GM12873 (cell line): ENCODE measurements around the gene CCDC9B.
A peak's percentile ranks its signal among the peaks of the same experiment; 100 is the strongest.

Experiments used
- CTCF ChIP-seq: IDR thresholded peaks from 2 replicates; pipeline ENCODE4 v1.5.1; 2012; ENCODE audit warnings: low read depth, mild to moderate bottlenecking, moderate library complexity, low read length, control low read depth; ENCODE audit not compliant: insufficient read depth; ENCODE audit errors: missing control alignments

The CCDC9B gene

GRCh38 chr15:40310001-40310959, 30.5 kb downstream of the CCDC9B start:
- peak; percentile 88 for TF ChIP-seq CTCF

GRCh38 chr15:40309344-40309862, 31.3 kb downstream of the CCDC9B start:
- no peak for TF ChIP-seq CTCF

GRCh38 chr15:40307421-40308211, 33.1 kb downstream of the CCDC9B start, which contains the start of gene PLCB2:
Gene PLCB2, minus strand, starts transcription at chr15:40307935. Its CDS starts 263 bp downstream, at chr15:40307672.
- peak; percentile 64 for TF ChIP-seq CTCF

GRCh38 chr15:40306908-40307307, 33.8 kb downstream of the CCDC9B start:
- TF ChIP-seq CTCF = no peak

- no peak for TF ChIP-seq CTCF
These were observed 34.4 kb downstream of the CCDC9B start for GRCh38 chr15:40306371-40306770.

GRCh38 chr15:40305281-40305680, 35.5 kb downstream of the CCDC9B start:
- no peak for TF ChIP-seq CTCF

- no peak for TF ChIP-seq CTCF
These were observed 37.2 kb downstream of the CCDC9B start for GRCh38 chr15:40303576-40303975.
